Measurements from ENCODE around the gene TMEM115.
A peak's percentile ranks its signal among the peaks of the same experiment; 100 is the strongest.

The TMEM115 gene, protein sequence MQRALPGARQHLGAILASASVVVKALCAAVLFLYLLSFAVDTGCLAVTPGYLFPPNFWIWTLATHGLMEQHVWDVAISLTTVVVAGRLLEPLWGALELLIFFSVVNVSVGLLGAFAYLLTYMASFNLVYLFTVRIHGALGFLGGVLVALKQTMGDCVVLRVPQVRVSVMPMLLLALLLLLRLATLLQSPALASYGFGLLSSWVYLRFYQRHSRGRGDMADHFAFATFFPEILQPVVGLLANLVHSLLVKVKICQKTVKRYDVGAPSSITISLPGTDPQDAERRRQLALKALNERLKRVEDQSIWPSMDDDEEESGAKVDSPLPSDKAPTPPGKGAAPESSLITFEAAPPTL

GRCh38 chr3:50358911-50359759, at the start of gene TMEM115:
TMEM115 (minus strand) TSS chr3:50359521; CDS start chr3:50359063, 458 bp downstream.
- peak; percentile 96 for DNase-seq (ENCODE audit: low read depth)

DNA sequence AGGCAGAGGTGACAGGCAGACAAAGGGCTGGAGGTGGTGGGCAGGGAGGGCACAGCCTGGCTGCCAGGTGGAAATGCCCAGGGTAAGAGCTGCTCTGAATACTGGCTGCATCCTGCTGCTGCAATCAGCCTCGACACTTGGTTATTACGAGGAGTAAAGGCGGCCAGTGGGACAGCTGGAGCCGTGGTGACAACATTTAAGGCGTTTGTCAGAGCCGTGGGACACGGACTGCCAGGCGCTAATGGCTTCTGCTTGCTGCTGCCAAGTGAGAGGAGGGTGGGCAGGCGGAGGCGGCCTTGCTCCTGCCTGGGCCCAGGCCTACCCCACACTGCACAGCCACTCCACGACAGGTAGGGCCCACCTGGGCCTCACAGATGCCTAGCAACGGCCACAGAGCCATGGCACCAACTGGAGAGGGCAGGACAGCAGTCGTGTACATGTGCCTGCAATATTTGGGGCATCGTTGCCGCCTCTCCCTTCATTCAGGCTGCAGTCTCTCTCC, 49.2 kb upstream of the TMEM115 start:
- no peak for DNase-seq (ENCODE audit: low read depth)

DNA sequence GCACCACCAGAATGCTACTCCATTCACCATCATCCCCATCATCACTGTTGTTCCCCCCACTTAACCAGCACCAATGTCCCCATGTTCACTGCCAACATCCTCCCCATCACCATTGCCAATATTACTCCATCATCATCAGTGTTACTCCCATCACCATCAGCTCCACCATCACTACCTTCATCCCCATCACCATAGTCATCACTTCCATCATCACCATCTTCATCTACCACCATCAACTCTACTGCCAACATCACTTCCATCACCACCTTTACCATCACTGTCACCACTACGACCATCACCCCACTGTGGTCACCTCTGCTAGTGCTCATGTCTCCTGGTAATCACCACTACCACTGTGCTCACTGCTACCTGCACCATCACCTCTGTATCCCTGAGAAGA, 47.2 kb upstream of the TMEM115 start:
- DNase-seq (ENCODE audit: low read depth) = no peak

GRCh38 chr3:50405249-50405648, 45.9 kb upstream of the TMEM115 start:
- DNase-seq (ENCODE audit: low read depth) = no peak

DNA sequence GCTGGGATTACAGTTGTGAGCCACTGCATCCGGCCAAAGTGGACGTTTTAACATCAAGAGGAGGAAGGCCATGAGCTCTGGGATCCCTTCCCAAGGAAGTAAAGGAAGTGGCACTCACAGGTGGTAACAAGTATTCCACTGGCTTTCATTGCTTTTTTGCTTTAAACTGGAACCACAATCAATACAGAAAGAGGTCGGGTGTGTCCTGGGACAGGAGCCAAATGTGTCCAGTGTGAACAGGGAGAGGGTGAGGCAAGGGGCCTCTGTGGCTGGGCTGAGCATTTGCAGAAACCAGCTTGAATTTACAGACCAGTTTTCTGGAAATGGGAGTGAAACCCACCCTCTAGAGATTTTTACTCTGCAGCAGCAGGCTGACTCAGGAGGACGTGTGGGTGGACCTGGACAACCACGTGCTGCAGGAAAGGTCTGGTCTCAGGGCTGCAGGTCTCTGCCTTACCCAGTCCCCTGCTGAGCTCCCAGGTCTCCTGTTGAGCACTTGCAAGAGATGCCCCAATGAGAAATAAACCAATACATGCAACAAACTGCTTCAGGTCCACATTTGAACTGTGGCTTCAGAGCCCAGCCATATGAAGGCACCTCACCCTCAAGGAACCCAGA, 42.8 kb upstream of the TMEM115 start:
- DNase-seq (ENCODE audit: low read depth) = no peak

- no peak for DNase-seq (ENCODE audit: low read depth)
Measured at GRCh38 chr3:50396502-50396901, 37.2 kb upstream of the TMEM115 start.

GRCh38 chr3:50395070-50395860, 35.9 kb upstream of the TMEM115 start:
- no peak for DNase-seq (ENCODE audit: low read depth)

GRCh38 chr3:50393061-50393460, 33.7 kb upstream of the TMEM115 start:
- DNase-seq (ENCODE audit: low read depth) = no peak

DNA sequence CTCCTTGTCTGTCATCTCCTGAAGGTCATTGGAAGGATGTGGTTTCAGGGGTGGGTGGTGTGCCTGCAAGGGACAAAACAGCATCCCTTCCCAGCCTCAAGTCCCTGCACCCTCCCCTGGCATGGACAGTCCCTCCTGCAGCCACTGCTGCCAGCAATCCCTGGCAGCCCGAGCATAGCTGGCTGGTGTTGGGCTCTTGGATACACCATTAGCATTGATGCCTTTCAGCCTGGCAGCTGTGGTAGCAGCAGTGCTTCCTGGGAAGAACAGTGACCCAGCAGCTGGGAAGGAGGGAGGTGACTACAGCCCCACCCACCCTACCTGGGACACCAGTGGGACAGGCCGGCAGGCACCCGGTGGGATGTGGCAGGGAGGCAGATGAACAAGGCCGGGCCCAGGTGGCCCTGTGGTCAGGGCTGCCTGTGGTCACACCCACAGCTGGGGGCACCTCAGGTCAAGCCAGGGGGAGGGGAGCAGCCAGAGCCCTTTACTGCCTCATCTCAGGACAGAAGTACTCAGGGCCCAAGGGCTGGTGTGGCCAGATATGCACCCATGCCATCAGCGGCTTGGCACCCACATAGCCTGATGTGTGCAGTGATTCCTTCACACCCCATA, 32.9 kb upstream of the TMEM115 start:
- no peak for DNase-seq (ENCODE audit: low read depth)

- DNase-seq (ENCODE audit: low read depth) = no peak
Measured at GRCh38 chr3:50390508-50391224, 31.3 kb upstream of the TMEM115 start.

DNA sequence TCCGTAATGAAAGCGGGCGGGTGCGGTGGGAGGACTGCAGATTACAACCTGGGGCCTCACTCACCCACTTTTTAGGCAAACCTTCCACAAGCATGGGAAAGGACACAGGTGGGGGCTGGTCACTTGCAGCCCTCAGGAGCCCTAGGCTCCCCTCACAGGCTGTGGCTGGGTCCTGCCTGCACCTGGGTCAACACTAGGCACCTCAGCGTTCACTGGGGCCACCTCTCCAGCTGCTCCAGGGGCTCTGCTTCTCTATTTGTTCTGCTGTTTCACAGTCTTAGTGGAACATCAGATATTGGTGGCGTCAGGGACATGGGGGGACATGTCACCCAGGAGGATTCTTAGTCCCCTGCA, 30.1 kb upstream of the TMEM115 start:
- DNase-seq (ENCODE audit: low read depth) = no peak

GRCh38 chr3:50388720-50389413, 29.5 kb upstream of the TMEM115 start:
- DNase-seq (ENCODE audit: low read depth) = no peak

- no peak for DNase-seq (ENCODE audit: low read depth)
Measured at GRCh38 chr3:50388016-50388719, 28.8 kb upstream of the TMEM115 start.

GRCh38 chr3:50385754-50386153, 26.4 kb upstream of the TMEM115 start:
- DNase-seq (ENCODE audit: low read depth) = no peak

- no peak for DNase-seq (ENCODE audit: low read depth)
Measured at GRCh38 chr3:50383750-50384149, 24.4 kb upstream of the TMEM115 start.

DNA sequence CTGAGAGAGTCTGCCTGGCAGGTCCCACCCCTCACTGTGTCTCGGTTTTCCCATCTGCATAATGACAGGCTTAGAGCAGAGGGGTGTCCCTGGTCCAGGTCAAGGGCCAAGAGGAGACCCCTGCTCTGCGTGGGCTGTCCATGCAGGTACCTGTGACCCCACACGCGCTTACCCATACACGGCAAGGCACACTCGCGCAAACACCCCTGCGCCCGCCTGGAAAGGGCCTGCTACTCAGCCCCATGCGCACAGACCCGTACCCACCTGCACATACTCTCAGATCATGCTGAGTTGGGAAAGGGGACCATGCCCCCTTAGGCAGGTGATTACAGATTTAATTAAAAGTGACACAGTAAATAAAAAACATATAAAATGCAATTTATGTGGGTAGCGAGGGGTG, 23.4 kb upstream of the TMEM115 start:
- DNase-seq (ENCODE audit: low read depth) = no peak

GRCh38 chr3:50381383-50381782, 22.1 kb upstream of the TMEM115 start:
- no peak for DNase-seq (ENCODE audit: low read depth)

DNA sequence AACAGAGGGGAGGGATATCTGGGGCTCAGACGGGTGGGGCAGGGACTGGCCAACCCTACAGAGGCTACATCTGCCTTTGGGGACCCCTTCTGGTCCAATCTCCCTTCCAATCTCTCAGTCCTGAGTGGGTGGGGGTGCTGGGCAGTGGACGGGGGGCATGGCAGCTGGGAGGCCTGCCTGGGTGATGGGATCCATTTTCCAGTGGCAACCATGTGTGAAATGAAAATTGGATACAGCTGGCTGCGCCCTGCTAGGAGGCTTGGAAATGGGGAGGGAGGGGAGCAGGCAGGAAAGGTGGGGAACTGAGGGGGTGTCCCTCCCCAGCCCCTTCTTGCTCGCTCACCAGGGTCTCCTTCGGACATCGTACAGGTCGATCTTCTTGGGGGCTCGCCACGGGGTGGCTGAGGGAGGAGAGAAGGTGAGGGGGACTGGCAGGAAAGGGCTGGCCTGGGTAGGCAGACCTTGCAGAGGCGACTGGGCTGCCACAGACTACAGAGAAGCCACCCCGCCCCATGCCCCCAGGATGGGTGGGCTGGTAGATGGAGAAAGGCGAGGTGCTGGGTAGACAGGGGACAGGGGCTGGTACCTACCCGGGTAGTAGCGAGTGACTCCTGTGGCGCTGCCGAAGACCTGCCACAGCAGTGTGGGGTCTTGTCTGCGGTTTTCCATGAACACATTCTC, 21.2 kb upstream of the TMEM115 start:
- no peak for DNase-seq (ENCODE audit: low read depth)

GRCh38 chr3:50378757-50379156, 19.4 kb upstream of the TMEM115 start:
- DNase-seq (ENCODE audit: low read depth) = no peak

Data from T-helper 22 cell (primary cell).